IPS-11a (cell line): ENCODE results near the gene RPL29.

Source experiments
- H3K4me3 ChIP-seq: one replicate; pipeline ENCODE4 v1.5.1; 2013; ENCODE audit warnings: low read depth, low read length, control low read depth

RPL29 gene

DNA sequence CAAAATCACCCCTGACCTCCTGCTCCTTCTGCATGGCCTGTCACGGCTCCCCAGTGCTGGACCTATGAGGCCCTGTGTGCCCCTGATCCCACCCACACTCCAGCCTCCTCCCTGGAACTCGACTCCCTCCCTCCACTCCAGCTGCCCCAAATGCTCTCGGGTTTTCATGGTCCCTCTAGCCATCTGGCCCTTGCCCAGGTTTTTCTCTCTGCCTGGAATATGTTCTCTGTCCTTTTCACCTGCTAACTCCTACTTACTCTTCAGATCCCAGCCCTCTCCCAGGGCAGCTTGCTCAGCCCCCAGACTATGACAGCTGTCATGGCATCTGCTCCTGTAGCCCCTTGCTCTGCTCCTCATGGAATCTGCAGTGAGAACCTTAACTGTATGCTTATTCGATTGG lies 30.3 kb upstream of the RPL29 start:
- H3K4me3 ChIP-seq, result no peak overlapping the region

GRCh38 chr3:52025453-52025852 lies 29.8 kb upstream of the RPL29 start:
- H3K4me3 ChIP-seq, result no peak overlapping the region

DNA sequence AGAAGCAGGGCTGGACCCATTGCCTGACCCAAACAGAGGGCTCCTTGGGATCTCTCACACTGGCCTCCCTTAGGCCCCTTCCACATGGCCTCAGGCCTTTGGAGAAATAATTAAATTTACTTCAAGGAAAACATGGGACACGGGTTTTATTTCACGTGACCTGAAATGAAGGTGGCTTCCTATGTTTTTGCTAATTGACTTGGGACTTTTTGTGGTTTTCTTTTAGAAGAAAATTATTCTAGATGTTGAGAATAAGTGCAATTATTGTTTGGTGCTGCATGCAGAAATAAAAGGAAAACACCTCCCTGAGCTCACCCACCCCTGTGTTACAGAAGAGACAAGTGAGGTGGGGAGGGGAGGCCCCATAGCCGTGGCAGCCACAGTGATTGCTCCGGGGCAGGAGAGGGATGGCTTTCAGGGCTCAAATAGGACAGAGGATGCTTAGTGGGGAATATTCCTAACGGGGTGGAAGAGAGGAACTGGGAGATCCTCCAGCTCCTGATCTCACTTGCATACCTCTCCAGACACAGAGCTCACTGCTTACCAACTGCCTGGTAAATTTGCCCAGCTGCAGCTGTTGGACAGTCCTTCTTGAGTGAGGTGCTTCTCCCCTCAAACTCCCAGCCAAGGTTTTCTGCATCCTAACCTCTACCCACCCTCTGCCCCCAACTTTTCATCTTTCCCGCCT lies 29.2 kb upstream of the RPL29 start:
- no peak overlapping the region for H3K4me3 ChIP-seq

GRCh38 chr3:52023860-52024764 lies 28.4 kb upstream of the RPL29 start:
- no peak overlapping the region for H3K4me3 ChIP-seq

DNA sequence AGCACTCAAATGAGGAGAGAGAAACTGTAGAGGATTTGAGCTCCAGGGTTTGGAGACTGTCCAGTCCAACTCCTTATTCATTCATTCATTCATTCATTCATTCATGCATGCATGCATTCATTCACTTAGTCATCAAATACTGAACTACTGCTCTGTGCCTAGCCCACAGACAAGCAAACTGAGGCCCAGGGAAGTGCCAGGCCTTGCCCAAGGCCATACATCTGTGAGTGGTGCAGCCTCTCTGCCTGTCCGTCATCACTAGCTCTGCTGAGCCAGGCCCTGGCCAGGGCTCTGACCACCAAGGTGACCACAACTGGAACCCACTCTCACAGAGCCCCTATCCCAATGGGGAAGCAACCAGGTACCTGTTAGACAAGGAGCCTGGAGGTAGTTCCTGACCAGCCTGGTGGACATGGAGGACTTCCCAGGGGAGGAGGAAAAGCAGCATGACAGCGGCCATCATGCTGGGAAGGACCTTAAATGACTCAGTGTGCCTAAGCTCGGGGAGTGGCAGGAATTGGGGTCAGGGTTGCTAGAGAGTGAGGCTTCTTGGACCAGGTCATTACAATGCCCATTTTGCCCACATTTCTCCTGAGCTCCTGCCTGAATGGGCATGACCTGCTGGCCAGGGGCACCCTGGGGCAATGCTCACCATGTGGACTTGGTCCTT lies 27.5 kb upstream of the RPL29 start:
- H3K4me3 ChIP-seq, result no peak overlapping the region

GRCh38 chr3:52022323-52023100 lies 26.8 kb upstream of the RPL29 start:
- H3K4me3 ChIP-seq, result no peak overlapping the region

GRCh38 chr3:52021489-52022268 lies 26.0 kb upstream of the RPL29 start:
- no peak overlapping the region for H3K4me3 ChIP-seq

GRCh38 chr3:52020796-52021195 lies 25.1 kb upstream of the RPL29 start:
- no peak overlapping the region for H3K4me3 ChIP-seq

GRCh38 chr3:52019352-52020080 lies 23.8 kb upstream of the RPL29 start:
- H3K4me3 ChIP-seq, result no peak overlapping the region

DNA sequence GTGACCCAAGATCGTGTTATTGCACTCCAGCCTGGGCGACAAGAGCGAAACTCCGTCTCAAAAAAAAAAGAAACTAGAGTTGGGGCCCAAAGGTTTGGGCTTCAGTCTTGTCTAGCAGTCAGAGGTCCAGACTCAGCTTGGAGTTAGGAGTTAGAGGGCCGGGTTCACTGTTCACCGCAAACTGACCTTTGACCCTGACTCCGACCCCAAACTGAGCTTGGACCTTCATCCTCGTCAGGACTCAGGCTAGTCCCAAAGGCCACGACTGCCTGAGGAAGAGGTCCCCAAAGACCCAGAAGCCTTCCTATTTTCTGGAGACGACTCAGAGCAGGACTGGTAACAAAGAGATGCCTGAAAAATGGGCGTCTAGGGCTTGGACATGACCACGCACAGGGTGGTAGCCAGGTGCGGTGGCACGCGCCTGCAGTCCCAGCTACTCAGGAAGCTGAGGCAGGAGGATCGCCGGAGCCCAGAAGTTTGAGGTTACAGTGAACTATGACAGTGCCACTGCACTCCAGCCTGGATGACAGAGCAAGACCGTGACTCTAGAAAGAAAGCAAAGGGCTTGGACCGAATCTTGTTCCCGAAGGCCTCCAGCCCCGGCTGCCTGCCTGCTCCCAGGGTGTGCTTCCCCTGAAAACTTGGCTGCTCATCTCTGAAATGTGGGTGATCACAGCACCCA lies 22.8 kb upstream of the RPL29 start:
- H3K4me3 ChIP-seq, result no peak overlapping the region

DNA sequence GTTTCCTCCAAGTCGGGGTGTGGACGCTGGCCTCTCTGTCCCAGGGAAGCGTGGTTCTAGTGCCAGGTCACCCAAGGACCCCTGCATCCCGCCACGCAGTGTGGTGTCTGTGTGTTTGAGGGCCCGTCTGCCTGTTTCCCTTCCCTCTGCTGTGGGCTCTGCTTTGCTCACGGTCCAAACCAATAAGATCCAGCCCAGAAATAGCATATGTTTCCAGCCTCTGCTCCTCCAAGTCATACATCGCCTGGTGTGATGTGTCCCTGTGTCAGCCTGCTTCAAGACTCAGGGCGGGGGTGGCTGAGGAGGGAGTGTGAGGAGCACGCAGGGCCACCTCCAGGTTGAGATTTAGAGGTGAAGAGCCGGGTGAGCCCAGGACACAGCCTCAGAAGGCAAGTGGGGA lies 21.9 kb upstream of the RPL29 start:
- no peak overlapping the region for H3K4me3 ChIP-seq

GRCh38 chr3:52015438-52016228 lies 19.9 kb upstream of the RPL29 start:
- no peak overlapping the region for H3K4me3 ChIP-seq

DNA sequence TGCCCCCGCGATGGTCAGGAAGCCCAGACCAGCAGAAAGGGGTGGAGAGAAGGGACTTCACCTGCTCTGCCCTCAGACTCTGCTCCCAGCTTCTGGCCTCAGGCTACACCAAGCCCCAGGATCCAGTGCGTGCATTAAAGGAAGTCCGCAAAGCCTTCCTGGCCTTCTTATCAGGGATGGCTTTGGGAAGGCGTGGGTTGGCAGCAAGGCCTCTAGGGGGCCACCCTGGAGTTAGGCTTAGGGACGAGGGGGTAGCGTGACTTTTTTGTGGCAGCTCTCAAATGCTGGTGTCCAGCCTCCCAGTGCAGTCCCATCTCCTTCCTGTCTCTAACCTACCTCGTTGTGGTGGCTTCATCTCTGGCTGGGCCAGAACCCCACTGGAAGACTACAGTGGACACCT lies 18.9 kb upstream of the RPL29 start:
- H3K4me3 ChIP-seq, result no peak overlapping the region

DNA sequence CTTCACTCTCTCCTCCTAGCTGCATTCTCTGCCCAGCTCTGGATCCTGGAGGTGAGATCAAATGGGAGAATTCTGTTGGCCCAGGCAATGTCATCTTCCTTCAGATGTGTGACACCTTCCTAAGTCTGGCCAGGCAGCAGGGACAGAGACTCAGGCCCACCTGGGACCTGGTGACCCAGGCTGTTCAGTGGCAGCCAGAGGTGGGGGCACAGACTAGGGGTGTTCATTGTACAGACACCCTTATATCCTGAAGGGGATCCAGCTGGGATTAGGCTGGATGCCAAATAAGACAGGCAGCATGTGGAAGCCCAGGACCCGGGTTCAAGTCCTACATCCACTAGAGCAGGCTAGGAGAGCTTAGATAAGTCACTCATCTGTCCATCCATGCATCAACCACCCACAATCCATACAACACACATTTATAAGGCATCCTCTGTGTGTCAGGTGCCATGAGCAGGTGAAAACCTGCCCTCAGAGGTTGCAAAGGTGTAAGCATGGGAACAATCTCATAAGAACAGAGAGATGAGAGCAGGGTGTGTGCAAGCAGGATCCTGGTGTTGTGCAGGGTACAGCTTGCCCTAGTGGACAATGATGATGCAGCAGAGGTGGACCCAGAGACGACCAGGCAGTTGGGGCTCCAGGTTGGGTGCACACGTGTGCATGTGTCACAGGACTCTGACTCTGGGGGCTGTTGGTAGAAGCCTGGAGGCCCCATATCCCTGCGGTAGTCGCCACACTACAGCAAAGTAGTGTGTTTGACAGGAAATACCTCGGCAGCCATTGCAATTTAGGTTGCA lies 18.3 kb upstream of the RPL29 start:
- no peak overlapping the region for H3K4me3 ChIP-seq

GRCh38 chr3:52012699-52013098 lies 17.0 kb upstream of the RPL29 start:
- H3K4me3 ChIP-seq, result no peak overlapping the region

DNA sequence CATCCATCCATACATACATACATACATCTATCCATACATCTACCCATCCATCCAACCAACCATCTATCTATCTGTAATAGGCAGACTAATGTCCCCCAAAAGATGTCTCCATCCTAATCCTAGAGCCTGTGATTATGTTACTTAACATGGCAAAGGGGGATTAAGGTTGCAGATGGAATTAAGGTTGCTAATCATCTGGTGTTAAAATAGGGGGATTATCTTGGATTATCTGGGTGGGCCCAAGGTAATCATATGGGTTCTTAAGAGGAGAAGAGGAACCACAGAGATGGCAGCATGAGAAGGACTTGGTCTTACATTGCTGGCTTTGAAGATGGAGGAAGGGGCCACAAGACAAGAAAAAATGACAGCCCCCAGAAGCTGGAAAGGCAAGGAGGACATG lies 14.7 kb upstream of the RPL29 start:
- no peak overlapping the region for H3K4me3 ChIP-seq

GRCh38 chr3:52007291-52007690 lies 11.6 kb upstream of the RPL29 start:
- H3K4me3 ChIP-seq, result no peak overlapping the region

DNA sequence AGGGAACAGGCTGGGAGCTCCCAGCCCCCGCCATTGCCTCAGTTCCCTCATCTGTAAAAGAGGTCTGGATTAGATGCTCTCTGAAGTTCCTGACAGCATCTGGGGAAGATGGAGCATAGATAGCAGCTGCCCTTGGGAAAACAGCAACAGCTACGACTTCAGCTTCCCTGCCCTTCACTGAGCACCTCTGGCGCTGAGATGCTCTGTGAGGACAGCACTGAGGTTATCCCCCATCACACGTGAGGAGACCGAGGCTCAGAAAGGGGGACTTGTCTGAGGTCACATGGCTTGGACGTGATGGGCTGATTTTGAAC lies 11.1 kb upstream of the RPL29 start:
- H3K4me3 ChIP-seq, result no peak overlapping the region
